ENCODE results near the gene PSMG3. TPM values are rescaled to one million over a fixed set of nuclear protein-coding genes. Genes with fewer than 3 reads are reported as not detected.

The PSMG3 gene
- total and polyA plus RNA-seq, 2 of the 8 experiments (the other 6 are each of a cell fraction or from before 2014, with no cell fraction given), result 30.2 to 62.0 TPM

DNA sequence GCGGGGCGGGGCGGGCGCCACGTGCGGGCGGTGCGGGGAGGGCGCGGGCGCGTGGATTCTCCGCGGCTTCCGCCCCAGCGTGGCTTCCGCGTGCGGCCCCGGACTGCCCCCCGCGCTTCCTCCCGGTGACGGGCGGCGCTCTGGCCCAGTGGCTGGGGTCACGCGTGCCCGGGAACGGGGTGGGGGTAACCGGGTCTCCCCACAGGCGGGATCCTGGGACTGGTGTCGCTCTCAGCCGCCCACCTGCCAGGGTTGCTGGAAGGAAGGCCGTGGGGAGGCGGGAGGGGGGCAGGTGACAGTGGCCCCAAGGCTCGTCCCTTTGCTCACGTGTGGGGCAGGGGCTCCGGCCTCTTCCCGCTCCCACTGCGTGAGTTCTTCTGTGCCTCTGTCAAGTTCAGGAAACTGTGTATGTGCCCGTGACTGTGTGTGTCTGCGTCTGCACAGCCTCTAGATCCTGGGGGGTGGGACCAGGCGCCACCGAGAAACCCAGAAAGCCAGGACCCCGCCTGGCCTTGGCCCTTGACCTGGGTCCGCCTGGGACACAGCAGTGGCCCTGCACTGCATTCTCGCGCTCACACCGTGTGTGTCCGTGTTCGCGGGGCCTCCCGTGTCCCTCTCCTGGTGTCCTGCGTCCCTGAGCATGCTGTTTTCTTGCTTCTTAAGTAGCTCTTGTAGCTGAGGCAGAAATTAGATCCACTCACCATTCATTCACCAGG, 38.4 kb downstream of the PSMG3 start (continued):
- TF ChIP-seq, protein P1, sequence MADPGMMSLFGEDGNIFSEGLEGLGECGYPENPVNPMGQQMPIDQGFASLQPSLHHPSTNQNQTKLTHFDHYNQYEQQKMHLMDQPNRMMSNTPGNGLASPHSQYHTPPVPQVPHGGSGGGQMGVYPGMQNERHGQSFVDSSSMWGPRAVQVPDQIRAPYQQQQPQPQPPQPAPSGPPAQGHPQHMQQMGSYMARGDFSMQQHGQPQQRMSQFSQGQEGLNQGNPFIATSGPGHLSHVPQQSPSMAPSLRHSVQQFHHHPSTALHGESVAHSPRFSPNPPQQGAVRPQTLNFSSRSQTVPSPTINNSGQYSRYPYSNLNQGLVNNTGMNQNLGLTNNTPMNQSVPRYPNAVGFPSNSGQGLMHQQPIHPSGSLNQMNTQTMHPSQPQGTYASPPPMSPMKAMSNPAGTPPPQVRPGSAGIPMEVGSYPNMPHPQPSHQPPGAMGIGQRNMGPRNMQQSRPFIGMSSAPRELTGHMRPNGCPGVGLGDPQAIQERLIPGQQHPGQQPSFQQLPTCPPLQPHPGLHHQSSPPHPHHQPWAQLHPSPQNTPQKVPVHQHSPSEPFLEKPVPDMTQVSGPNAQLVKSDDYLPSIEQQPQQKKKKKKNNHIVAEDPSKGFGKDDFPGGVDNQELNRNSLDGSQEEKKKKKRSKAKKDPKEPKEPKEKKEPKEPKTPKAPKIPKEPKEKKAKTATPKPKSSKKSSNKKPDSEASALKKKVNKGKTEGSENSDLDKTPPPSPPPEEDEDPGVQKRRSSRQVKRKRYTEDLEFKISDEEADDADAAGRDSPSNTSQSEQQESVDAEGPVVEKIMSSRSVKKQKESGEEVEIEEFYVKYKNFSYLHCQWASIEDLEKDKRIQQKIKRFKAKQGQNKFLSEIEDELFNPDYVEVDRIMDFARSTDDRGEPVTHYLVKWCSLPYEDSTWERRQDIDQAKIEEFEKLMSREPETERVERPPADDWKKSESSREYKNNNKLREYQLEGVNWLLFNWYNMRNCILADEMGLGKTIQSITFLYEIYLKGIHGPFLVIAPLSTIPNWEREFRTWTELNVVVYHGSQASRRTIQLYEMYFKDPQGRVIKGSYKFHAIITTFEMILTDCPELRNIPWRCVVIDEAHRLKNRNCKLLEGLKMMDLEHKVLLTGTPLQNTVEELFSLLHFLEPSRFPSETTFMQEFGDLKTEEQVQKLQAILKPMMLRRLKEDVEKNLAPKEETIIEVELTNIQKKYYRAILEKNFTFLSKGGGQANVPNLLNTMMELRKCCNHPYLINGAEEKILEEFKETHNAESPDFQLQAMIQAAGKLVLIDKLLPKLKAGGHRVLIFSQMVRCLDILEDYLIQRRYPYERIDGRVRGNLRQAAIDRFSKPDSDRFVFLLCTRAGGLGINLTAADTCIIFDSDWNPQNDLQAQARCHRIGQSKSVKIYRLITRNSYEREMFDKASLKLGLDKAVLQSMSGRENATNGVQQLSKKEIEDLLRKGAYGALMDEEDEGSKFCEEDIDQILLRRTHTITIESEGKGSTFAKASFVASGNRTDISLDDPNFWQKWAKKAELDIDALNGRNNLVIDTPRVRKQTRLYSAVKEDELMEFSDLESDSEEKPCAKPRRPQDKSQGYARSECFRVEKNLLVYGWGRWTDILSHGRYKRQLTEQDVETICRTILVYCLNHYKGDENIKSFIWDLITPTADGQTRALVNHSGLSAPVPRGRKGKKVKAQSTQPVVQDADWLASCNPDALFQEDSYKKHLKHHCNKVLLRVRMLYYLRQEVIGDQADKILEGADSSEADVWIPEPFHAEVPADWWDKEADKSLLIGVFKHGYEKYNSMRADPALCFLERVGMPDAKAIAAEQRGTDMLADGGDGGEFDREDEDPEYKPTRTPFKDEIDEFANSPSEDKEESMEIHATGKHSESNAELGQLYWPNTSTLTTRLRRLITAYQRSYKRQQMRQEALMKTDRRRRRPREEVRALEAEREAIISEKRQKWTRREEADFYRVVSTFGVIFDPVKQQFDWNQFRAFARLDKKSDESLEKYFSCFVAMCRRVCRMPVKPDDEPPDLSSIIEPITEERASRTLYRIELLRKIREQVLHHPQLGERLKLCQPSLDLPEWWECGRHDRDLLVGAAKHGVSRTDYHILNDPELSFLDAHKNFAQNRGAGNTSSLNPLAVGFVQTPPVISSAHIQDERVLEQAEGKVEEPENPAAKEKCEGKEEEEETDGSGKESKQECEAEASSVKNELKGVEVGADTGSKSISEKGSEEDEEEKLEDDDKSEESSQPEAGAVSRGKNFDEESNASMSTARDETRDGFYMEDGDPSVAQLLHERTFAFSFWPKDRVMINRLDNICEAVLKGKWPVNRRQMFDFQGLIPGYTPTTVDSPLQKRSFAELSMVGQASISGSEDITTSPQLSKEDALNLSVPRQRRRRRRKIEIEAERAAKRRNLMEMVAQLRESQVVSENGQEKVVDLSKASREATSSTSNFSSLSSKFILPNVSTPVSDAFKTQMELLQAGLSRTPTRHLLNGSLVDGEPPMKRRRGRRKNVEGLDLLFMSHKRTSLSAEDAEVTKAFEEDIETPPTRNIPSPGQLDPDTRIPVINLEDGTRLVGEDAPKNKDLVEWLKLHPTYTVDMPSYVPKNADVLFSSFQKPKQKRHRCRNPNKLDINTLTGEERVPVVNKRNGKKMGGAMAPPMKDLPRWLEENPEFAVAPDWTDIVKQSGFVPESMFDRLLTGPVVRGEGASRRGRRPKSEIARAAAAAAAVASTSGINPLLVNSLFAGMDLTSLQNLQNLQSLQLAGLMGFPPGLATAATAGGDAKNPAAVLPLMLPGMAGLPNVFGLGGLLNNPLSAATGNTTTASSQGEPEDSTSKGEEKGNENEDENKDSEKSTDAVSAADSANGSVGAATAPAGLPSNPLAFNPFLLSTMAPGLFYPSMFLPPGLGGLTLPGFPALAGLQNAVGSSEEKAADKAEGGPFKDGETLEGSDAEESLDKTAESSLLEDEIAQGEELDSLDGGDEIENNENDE (IDR thresholded peaks at IDR 0.05; ENCODE audit: insufficient replicate concordance, low read length), result no peak
- TF ChIP-seq RBBP5 (IDR thresholded peaks at IDR 0.05; ENCODE audit: borderline replicate concordance, low read depth, low read length) (no peak), KDM4A (IDR thresholded peaks at IDR 0.05; ENCODE audit: low read depth, low read length, severe bottlenecking) (peak; percentile 6), TCF12 (IDR thresholded peaks at IDR 0.05; ENCODE audit: low read depth, low read length) (no peak), SIX5 (IDR thresholded peaks at IDR 0.05; ENCODE audit: low read depth, low read length) (no peak), CREB1 (IDR thresholded peaks at IDR 0.05) (no peak), BCL11A (IDR thresholded peaks at IDR 0.05; ENCODE audit: low read depth in 2 of 2, low read length in 2 of 2) (no peak), POLR2AphosphoS5 (IDR thresholded peaks at IDR 0.05; ENCODE audit: low read depth, low read length) (no peak), MAFK (IDR thresholded peaks at IDR 0.05; ENCODE audit: low read depth, low read length) (no peak), EP300 (IDR thresholded peaks at IDR 0.05; ENCODE audit: borderline replicate concordance in 1 of 2, low read depth in 2 of 2, low read length in 2 of 2) (no peak)
- TF ChIP-seq, protein P2, sequence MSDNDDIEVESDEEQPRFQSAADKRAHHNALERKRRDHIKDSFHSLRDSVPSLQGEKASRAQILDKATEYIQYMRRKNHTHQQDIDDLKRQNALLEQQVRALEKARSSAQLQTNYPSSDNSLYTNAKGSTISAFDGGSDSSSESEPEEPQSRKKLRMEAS (IDR thresholded peaks at IDR 0.05), result no peak
